GM04504 (cell line): ENCODE results near the gene SLCO4A1.

Experiments
- DNase-seq: peaks from one replicate; pipeline ENCODE4 v3.0.0-alpha.2; 2012; ENCODE audit warnings: low read depth

SLCO4A1 gene

DNA sequence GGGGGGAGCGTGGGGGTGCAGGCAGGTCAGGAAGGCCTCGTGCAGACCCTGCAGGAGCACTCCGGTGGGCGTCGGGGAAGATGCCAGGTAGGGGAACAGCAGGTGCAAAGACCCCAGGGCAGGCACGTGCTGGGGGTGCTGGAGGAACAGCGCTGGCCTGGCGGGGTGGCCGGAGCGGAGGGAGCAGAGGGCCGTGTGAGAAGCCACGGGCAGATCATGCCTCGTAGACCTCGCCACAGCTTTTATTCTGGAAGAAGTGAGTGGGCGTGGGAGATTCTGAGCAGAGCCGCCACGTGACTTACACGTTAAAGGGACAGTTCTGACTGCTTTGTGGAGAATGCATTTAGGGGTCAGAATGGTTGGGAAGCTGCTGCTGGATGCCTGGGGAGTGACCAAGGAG is 75.6 kb downstream of the SLCO4A1 start:
- no peak for DNase-seq

DNA sequence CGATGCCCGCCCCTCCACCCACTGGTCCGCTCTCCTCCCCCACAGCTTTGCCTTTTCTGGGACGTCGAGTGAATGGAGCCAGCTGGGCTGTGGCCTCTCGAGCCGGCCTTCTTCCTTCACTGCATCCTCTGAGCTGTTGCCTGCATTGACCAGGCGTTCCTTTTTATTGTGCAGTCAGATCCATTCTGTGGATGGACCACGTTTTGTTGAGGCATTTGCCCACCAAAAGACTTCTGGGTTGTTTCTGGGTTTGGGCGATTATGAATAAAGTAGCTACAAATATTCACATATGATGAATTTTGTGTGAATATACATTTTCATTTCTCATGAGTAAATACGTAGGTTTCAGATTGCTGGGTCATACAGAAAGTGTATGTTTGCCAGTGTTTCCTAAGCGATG is 76.2 kb downstream of the SLCO4A1 start:
- no peak for DNase-seq

DNA sequence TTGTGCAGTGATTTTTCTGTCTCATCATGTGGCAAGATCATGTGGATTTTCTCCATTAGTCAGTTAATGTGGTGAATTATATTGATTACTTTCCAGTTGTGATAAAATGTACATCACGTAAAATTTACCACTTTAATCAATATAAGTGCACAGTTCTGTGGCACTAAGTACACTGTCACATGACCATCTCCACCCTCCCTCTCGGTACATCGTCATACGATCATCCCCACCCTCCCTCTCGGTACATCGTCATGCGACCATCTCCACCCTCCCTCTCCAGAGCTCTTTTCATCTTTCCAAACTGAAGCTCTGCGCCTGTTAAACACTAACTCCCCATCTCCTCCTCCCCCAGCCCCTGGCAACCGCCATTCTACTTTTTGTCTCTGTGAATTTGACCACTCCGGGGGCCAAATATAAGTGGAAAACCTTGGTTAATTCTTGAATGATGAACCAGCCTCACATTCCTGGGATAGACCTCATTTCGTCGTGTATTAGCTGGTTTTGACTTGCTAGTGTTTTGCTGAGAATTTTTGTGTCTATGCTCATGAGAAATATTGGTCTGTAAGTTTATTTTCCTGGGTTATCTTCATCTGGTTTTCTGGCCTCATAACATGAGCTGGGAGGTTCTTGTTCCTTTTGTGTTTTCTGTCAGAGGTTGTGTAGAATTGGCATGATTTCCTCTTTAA is 77.1 kb downstream of the SLCO4A1 start:
- no peak for DNase-seq
